Activated naive CD4-positive, alpha-beta T cell (primary cell): Measurements from ENCODE around the gene ARHGAP1.

Source experiments
- DNase-seq, 4 experiments: peaks; one replicate each; lab custom pipeline; 2025; lab: John Stamatoyannopoulos, UW

Gene ARHGAP1

GRCh38 chr11:46694072-46694471 is 6.3 kb downstream of the ARHGAP1 start:
- no peak for DNase-seq

- no peak for DNase-seq
These were observed 6.8 kb downstream of the ARHGAP1 start for GRCh38 chr11:46693597-46694012.

GRCh38 chr11:46692450-46692849 is 8.0 kb downstream of the ARHGAP1 start:
- DNase-seq, result no peak

- DNase-seq, result no peak
These were observed 9.7 kb downstream of the ARHGAP1 start for GRCh38 chr11:46690702-46691101.

GRCh38 chr11:46686886-46687795 is 13.3 kb downstream of the ARHGAP1 start:
- DNase-seq, result no peak

- DNase-seq, result no peak
These were observed 16.1 kb downstream of the ARHGAP1 start for GRCh38 chr11:46684367-46684766.

GRCh38 chr11:46682773-46683752 is 17.4 kb downstream of the ARHGAP1 start:
- DNase-seq, result no peak

GRCh38 chr11:46681814-46682213 is 18.6 kb downstream of the ARHGAP1 start:
- DNase-seq, result no peak

- DNase-seq, result no peak
These were observed 19.6 kb downstream of the ARHGAP1 start for GRCh38 chr11:46680815-46681214.

GRCh38 chr11:46680164-46680760 is 20.2 kb downstream of the ARHGAP1 start:
- no peak for DNase-seq

GRCh38 chr11:46679241-46680163 is 20.9 kb downstream of the ARHGAP1 start:
- DNase-seq, result no peak

- no peak for DNase-seq
These were observed 21.7 kb downstream of the ARHGAP1 start for GRCh38 chr11:46678741-46679130.

GRCh38 chr11:46677991-46678740 is 22.3 kb downstream of the ARHGAP1 start:
- DNase-seq, result no peak

GRCh38 chr11:46677169-46677568 is 23.2 kb downstream of the ARHGAP1 start:
- DNase-seq, result no peak

- DNase-seq, result no peak
These were observed 23.8 kb downstream of the ARHGAP1 start for GRCh38 chr11:46676436-46677158.

- DNase-seq, result no peak
These were observed 24.5 kb downstream of the ARHGAP1 start for GRCh38 chr11:46675949-46676348.

GRCh38 chr11:46675288-46675851 is 25.0 kb downstream of the ARHGAP1 start:
- no peak for DNase-seq

- DNase-seq, result no peak
These were observed 25.7 kb downstream of the ARHGAP1 start for GRCh38 chr11:46674463-46675287.
